ENCODE data around the gene ST6GALNAC5.

The ST6GALNAC5 gene

DNA sequence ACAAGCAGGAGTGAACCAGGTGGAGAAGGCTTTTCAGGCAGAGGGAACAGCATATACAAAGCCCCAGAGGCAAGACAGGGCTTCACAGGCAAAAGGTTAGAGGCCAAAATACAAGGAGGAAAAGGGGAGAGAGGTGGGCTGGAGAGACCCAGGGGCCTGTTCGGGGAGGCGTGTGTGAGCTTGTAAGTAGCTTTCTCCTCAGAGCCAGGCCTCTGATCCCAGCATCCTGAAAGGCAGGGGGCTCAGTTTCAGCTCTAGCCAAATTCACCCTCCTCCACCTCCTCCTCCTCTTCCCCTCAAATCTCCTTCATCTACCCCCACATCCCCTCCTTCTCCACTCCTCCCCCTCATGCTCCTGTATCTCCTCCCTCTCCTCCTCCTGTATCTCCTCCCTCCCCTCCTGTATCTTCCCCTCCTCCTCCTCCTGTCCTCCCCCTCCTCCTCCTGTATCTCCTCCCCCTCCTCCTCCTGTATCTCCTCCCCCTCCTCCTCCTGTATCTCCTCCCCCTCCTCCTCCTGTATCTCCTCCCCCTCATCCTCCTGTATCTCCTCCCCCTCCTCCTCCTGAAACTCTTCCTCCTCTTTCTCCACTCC lies 148.6 kb downstream of the ST6GALNAC5 start:
- FAIRE-seq = no peak

DNA sequence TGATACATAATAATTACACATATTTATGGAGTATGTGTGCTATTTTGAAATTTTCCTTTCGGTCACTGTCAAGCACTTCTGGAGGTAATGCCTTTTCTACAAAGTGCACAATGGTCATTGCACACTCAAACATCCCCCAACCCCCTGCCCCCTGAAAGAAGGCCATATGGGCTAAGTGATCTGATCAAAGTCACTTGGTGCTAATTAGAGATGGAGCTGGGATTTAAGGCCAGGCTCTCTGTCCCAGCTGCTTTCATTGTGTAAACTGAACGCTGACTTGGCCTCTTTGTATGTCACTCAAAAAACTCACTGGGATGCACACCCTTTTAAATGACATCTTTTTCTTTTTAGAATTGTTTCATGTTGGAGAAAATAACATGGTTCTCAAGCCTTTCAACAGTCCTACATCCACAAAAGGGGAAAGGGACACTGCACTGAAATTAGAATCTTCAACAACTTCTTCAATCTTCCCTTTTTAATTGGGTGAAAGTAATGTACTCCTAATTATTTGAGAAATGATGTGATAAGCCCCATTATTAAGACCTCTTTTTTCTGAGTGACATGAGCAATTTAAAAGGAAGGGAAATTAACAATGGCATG lies 149.2 kb downstream of the ST6GALNAC5 start:
- FAIRE-seq = no peak

DNA sequence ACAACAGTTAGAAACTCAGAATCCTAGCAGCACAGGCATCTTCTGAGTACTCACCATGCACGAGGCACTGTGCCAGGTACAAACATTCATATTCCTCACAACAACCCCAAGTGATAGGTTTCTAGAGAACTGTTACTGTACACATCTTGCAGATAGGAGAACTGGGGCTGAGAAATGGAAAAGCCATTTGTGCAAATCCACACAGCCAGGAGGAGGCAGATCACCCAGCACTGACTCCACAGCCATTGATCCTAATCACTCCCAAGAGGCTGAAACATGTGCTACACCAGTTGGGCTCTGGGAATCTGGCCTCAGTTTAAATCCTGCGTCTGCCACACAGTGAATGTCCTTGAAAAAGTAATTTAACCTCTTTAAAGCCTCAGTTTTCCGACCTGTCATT lies 151.0 kb downstream of the ST6GALNAC5 start:
- FAIRE-seq = no peak

DNA sequence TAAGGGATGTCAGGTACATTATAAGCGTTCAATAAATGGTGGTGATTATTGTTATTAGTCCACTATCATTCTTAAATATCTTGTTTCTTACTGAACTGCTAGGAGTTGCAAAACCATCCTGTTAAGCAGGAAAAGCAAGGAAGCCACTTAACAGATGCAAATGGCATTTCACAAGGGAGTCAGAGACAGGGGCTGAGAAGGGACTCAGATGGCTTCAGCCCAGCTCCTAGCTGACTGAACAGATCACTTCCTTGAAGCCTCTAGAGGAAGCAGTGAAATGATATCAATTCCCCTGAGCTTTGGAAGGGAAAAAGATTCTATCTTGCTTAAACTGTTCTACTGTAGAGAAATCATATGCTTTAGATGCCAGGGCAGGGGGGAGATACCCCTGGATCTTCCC lies 151.5 kb downstream of the ST6GALNAC5 start:
- FAIRE-seq = no peak

DNA sequence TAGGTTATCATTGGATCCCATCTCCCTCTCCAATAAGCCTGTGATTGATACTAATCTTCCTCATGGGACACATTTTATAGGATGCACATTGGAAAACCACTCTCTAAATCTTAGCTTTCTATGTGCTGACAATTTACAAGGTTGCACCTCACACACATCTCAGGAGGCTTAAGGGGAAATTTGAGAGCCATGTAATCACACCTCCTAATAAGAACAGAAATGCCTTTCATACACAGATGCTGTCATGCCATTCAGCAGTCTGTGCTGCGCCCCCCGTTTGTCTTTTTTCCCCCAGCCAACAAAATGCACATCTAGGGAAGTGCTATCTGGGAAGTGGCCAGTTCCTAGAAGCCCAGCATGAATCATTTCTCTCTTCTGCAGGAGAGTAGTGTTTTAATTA lies 154.5 kb downstream of the ST6GALNAC5 start:
- FAIRE-seq = no peak

DNA sequence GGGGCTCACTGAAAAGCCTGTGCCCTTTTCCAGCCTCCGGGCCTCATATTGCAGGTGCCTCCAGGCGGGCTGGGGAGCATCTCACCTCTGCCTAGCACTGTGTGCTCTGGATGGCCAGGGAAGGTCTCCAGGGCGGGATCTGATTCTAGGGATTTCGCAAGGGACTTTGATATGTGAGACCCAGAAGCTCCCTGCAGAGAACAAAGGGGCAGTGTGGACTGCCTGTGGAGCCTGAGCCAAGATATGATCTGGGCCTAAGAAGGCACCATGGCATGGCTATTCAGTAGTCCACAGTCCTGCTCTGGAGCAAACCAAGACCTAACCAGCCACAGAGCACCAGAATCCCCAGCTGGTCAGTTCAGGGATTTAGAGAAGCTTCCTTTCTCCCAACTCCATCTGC lies 157.2 kb downstream of the ST6GALNAC5 start:
- FAIRE-seq = no peak

DNA sequence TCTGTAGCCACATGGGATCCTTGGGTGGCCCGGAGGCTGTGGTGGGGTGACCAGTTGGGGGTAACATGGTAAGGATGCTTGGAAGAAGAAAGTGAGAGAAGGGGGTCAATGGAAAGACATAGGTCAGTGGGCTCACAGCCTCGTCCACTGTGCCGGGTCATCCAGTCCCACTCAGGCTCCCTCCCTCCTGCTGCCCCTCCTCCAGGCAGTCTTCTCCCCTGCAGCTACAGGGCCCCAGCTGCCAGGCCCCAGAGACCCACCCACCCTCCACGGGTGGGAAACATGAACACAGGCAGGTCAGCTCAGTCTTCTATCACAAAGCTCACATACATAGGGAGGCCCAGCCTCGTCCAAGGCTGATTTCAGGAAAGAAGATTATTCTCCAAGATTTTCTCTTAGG lies 158.3 kb downstream of the ST6GALNAC5 start:
- no peak for FAIRE-seq

DNA sequence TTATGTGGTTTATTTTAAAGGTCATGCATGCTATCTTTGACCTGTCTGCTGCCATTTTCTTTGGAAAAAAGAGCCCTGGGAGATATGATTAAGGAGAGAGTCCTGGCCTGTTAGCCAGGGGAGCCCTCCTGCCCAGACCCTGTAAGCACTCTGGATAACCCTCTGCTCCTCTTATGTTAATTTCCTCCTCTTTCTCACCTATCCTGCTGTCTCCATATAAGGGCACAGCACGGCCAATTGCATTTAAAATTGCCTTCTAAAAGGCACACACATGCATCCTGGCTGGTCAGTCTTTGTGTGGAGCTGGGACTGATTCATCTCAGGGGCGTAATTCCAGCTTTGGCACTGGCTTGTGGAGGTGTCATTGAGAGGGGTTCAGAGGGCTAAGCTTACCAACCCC lies 158.9 kb downstream of the ST6GALNAC5 start:
- FAIRE-seq = no peak

DNA sequence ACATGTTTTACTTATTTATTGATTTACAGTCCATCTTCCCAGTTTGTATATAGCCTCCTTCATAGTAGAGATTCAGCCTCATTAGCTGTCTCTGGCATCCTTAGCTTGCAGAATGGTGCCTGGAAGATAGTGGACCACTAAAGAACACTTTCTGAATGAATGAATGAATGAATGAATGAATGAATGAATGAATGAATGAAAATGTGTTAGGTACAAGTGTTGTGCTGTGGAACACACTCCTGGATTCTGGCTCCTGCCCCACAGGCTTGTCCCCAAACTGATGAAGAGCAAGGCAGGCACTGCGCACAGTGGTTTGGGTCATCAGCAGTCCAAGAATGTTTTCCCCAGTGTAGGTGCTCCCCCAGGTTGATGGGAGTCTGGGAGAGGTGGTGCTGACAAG lies 159.4 kb downstream of the ST6GALNAC5 start:
- FAIRE-seq = no peak

DNA sequence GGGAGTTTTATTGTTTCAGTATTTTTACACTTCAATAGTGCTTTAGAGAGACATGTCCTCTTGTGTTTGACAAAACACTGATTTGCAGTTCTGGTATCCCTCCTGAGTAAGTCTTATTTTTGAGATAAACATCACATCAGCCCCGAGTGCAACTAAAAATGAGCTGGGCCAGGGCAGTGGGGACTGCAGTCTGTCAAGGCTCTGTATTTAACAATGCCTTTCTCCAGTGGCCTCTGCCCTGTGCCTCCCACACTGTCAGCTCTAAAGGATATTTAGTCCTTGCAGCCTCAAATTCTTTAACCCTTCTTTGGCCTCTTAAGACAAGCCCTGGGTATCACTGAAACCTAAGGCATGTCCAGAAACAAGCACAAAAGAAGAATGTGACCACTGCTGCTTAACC lies 160.6 kb downstream of the ST6GALNAC5 start:
- FAIRE-seq = no peak

DNA sequence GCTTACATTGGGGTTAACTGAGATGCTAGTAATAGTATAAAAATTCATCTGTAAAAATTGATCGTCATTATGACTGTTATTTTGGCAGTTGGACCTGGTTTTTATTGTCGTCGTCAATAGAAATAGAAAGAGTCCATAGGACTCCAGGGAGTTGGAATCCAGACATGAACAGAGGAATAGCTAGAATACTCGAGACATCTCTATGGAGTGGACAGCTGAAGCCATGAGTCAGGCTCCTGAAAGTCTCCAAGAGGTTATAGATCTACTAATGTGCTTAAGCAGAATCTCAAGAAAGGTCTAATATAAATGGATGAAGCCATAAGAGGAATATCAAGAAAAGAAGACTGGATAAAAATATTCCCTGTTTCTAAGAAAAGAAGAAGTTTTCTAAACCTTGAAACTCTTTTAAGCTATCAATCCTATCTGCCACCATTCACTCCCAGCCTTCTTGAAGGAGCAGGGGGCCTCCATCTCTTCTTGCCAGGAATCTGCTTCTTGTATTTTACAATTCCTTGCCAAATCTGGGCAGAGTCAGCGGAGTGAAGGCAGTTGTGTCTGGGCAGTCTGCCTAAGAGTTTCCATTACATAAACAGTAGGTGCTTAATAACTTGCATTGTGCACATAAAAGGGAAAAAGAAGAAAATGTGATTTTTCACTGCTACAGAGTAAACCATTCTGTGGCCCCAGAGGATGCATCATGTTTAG lies 163.3 kb downstream of the ST6GALNAC5 start:
- no peak for FAIRE-seq

DNA sequence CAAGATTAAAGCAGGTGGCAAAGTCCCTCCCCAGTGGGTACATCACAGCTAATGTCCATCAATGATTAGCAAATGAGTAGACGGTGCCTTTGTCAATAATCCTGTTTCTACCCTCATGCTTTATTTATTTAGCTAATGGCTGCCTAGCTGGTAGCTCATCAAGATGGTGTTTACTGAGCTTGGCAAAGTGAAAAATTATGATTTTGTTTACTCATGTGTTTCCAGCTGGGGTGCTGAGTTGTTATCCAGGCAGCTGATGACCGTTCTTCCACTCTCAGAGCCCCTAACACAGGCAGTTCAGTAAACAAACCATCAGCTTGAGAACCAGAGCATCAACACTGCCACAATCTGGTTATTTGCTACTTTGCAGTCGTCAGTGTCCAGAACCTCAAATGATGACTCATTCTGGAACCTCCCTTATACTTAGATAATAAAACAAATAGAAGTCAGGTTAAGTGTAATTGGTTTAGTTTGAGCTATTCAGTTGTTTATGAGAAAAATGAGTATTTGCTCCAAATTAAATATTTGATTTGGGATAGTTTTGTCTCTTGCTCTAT lies 163.9 kb downstream of the ST6GALNAC5 start:
- peak; percentile 100 for FAIRE-seq

DNA sequence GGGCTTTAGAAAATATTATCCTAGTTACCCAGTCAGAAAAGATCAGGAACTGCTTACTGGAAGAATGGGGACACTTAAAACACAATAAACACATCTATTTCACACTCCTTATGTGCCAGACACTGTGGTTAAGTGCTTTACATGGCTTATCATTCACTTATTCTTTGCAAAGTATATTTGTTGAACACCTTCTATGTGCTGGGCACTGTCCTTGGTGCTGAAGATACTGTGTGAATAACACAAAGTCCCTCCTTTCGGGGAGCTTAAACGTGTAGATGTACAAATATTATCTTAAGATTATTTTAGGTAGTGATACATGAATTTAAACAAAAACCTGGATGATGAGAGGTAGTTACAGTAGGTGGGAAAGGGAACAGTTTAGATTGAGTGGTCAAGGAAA lies 169.3 kb downstream of the ST6GALNAC5 start:
- peak; percentile 71 for FAIRE-seq

DNA sequence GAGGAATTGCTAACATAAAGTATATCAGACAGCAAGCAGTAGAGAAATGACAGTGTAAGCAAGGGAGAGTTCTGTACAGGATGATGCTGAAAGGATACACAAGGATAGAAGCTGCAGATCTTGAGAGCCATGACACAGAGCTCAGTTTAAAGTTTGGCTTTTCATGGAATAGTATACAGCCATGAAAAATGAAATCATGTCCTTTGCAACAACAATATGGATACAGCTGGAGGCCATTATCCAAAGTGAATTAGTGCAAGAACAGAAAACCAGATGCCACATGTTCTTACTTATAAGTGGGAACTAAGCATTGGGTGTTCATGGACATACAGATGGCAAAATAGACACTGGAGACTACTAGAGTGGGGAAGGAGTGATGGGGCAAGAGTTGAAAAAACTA lies 169.8 kb downstream of the ST6GALNAC5 start:
- FAIRE-seq = no peak

DNA sequence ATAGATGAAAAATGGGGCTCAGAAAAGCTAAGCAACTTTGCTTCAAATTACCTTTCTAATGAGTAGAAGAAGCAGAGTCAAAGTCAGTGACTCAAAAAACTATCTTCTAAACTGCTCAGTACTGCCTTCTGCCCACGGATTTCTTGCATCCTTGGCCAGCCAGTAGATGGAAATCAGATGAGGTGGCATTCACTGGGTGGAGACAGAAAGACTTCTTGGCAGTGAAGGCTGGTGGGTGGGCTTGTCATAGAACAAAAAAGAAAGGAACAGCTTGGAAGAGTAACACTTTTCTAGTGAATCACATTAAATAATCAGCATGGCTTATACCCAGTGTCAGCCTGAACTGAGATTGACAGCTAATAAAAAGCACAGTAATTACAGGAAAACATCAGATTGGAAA lies 170.7 kb downstream of the ST6GALNAC5 start:
- FAIRE-seq = no peak

DNA sequence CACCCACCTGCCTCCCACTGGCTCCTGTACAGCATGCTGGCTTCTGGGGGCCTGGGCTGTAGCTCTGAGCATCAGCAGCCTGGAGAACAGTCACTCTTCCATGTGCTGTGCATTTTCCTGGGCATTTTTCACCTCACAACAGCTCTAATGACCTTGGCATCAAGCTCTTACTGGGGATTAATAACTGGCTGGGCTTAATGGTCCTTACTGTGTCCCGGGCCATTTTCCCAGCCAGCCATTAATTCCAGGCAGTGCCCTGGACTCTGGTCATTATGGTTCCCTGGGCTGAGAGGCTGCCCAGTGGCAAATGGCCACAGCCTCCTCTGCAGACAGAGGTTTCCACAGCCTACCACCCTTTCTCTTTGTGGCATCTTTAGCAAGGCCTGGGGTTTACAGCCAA lies 171.8 kb downstream of the ST6GALNAC5 start:
- FAIRE-seq = no peak

DNA sequence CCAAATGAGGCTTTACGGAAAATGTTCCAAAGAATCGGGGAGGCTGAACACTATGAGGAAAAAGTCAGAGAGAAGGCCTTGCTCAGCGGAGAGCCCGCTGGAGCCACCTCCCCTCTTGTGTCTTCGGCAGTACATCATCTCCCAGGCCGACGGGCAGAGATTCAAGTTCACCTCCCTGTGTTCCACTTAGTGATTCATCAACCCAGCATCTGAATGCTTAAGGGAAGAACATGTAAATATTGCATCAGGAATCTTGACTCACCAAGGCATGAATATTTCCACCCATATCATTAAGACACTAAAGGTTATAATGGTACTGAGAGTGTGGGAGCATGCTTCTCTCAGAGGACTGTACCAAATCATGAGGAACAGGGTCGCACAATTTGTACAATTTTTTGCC lies 172.5 kb downstream of the ST6GALNAC5 start:
- peak; percentile 85 for FAIRE-seq

DNA sequence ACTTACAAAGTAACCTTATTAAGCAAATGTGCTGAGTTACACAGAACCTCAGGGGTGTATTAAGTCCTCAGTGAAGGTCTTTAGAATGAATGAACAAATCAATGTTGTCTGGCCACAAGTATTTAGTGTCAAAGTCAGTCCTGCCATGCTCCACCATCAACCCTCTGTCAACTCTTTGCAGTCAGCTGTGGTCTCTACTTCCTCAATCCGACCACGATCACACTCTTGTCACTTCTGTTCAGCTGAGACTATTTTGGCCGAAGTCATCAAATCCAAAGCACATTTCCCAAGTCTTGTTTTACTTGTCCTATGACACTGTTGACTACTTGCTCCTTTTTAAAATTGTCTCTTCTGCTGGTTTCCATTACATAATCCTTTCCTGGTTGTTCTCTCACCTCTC lies 173.5 kb downstream of the ST6GALNAC5 start:
- FAIRE-seq = no peak

DNA sequence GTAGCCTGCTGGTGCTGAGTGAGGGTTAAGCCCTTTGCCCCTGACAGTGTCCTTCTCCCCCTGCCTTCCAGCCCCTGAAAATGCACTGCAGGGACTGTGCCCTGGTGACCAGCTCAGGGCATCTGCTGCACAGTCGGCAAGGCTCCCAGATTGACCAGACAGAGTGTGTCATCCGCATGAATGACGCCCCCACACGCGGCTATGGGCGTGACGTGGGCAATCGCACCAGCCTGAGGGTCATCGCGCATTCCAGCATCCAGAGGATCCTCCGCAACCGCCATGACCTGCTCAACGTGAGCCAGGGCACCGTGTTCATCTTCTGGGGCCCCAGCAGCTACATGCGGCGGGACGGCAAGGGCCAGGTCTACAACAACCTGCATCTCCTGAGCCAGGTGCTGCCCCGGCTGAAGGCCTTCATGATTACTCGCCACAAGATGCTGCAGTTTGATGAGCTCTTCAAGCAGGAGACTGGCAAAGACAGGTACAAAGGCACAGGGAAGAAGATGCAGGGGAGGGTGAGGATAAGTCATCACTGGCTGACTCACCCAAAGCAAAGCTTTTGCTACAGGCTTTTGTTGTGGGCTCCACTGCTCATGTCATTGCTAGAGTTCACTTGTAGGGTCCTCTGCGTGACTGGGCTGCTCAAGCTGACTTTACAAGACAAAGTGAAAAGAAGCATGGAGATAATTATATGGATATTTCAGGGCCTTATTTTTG lies 177.0 kb downstream of the ST6GALNAC5 start:
- FAIRE-seq = no peak

DNA sequence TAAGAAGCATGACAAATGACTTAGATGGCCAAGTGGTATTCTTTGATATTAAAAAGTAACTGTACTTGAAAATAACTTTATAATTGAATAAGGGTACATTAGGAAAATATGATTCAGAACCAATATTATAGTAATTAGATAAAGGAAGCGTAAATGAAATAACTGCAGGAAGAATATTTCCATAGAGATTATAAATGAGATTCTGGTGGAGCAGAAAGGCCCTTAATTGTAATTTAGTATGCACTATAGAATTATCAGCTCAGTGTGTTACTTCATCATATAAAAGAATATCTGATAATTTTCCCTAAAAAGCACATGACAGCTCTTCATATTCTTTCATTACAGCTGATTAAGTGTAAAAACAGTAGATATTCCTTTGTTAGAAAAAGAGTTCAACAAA lies 180.3 kb downstream of the ST6GALNAC5 start:
- no peak for FAIRE-seq

DNA sequence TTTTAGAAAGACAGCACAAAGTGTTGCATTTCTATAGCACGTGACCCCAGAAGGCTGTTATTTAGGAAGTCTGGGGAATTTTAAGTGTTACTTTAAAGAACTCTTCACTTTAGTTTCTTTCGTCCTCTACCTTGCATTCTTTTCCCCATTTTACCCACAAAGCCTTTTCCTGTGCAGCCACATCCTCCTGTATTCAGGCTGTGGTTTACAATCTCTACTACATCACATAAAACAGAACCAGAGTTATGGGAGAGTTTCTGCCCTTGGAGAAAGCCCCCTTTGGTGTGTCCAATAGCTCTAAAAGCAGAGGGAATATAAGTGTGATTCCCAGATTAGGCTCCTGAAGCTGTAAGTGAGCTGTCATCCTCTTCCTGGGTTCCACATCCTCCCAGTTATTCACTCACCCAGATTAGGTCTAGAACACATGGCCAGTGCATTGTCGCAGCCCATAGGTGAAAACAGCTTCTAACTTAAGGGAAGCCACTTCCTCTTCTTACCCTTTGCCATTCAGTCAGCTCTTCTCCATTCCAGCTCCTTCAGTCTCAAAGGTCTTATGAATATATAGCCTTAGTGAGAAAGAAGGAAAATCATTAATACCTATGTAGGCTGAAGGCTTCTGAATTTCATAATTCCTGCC lies 180.8 kb downstream of the ST6GALNAC5 start:
- FAIRE-seq = no peak

DNA sequence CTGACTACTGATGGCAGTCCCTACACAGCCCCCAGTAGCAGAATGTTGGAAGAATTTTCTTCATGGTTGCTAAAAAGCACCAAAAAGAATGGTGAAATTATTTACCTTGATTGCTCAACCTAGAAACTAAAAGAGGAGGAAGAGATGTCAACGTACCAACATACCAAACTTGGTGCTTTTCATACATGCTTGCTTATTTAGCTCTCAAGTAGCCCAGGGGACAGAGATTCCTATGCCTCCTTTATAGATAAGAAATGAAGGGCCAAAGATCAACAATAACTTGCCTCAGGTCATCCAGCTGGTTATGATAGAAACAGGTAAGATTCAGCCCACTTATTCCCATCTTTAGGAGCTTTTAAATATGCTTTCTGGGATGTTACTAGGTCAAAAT lies 181.3 kb downstream of the ST6GALNAC5 start:
- no peak for FAIRE-seq

DNA sequence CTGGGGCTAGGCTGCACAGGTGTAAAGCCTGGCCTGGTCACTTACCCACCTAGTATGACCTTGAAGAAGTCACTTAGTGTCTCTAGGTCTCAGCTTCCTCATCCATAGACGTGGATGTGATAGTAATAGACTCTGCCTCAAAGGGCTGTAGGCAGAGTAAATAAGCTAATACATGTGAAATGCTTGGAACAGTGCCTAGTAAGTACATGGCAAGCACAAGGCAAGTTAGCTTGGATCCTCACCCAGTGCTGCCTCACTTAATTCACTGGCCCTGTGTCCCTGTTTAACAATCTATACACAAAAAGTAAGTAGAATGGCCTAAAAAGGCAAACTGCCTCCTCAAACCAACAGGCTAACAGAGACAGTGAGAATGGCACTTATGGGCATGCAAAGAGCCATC lies 184.1 kb downstream of the ST6GALNAC5 start:
- no peak for FAIRE-seq

Data from islet of Langerhans (tissue), 1 donor.